Measurements from ENCODE around the gene MACROD1.

MACROD1 gene

DNA sequence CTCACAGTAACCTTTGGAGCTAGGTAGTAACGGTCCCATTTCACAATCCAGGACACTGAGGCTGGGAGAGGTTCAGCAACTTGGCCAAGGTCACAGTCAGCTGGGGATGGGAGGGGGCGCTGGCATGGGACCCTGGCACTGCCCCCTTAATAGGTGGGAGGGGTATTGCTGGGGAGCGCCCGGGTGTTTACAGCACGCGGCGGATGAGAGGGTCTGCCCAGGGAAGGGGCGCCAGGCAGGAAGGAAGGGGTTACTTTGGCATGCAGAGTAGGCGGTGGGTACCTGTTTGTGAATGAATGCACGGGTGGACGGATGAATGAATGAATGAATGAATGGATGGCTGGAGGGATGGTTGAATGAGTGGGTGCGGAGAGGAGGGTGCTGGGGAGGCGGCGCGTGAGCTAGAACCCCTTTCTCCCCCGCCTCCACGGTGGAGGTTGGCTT lies 130.8 kb downstream of the MACROD1 start:
- no peak for DNase-seq (ENCODE audit: low spot score)

DNA sequence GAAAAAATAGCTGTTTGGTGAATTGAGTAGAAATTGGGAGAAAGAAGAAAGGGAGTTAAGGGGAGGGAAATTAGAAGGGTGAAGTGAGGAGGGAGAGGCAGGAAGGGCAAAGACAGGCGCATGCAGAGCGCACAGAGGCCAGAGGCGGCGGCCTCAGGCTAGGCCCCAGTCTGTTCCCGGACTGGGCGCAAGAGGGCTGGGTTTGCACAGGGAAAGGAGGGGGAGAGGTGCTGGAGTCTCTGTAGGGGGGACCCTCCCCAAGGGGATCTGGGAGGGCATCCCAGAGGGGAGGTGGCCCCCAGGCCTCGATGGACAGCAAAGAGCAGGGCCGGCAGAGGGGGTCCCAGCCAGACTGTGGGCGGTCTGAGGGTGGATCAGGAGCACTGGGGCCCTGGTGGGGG lies 131.5 kb downstream of the MACROD1 start:
- no peak for DNase-seq (ENCODE audit: low spot score)

DNA sequence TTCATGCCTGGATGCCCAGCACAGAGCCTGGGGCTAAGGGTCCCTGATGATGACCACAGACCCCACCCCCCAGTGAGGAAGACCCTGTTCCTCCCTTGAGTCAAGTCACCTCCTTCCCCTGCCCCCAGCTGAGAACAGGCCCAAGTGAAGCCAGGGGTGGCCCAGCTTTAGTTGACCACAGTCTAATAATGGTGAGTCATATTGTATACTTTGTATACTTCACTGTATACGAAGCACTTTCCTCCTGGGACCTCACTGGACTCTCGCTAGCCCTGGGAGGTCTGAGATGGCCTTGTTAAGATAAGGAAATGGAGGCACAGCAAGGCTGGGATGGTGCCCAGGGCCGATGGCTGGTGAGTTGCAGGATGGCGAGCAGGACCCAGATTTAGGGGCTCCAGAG lies 133.9 kb downstream of the MACROD1 start:
- DNase-seq (ENCODE audit: low spot score) = no peak

DNA sequence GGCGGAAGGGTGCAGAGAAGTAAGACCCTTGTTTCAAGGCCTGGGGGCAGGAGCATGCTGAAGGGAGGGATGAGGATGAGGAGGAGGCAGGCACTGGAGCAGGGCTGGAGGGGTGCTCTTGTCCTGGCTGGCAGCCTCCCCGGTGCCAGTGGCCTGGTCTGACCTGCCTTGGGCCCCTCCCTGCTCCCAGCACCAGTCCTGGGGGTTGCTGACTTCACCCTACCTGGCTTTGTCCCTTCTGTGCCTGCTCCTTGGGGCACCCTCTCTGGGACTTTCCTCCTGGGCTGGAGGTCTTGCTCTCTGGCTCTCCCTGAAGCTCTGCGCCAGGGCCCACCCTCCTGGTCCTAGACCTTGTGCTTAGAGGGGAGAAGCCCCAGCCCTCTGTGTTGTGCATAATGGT lies 134.9 kb downstream of the MACROD1 start:
- no peak for DNase-seq (ENCODE audit: low spot score)

DNA sequence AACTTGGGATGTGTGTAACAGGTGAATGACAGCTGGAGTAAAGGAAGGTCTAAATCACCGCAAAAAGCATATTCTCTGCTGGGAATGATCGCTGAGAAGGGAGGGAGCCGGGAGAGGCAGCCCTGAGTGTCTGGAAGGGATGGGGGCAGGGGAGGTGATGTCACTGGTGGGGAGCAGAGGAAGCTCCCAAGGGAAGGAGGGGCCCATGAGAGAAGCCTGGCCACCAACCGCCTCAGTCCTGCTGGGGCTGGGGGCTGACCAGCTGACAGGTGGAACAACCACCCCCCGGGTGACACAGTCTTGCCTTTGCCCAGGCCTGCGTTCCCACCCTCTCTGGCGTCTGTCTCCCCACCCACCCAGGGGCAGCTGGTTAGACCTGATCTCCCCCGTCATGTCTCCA lies 136.1 kb downstream of the MACROD1 start:
- no peak for DNase-seq (ENCODE audit: low spot score)

DNA sequence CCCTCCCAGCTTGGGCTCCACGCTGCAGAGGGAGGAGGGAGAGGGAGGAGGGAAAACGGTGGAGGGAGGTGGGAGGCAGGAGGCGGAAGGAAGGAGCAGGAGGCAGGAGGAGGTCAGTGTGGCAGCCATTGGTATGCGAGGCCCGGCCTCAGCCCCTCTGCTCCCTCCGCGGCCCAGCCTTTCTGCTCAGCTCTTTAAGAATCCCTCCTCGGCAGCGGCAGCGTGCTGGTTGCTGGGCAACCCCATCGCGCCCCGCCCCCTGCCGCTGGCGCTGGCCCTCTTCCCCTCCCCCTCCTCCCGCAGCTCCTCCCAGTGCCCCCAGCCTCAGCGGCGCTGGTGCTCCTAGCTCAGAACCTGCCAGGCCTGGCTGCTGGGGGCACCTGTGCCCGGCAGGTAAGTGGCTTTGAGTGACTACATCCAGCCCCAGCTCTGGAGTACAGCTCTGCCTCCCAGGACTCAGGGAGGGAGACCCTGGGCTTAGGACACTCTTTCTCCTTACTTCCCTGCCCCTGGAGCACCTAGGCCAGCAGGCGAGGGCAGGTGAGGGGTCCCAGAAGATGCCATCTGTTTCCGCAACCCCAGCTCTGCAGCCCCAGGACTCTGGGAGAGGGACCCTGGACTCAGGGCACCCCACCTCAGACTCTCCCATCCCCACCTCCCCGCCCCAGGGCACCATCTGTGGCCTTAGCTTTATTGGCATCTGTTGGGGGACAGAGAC lies 137.4 kb downstream of the MACROD1 start:
- no peak for DNase-seq (ENCODE audit: low spot score)

DNA sequence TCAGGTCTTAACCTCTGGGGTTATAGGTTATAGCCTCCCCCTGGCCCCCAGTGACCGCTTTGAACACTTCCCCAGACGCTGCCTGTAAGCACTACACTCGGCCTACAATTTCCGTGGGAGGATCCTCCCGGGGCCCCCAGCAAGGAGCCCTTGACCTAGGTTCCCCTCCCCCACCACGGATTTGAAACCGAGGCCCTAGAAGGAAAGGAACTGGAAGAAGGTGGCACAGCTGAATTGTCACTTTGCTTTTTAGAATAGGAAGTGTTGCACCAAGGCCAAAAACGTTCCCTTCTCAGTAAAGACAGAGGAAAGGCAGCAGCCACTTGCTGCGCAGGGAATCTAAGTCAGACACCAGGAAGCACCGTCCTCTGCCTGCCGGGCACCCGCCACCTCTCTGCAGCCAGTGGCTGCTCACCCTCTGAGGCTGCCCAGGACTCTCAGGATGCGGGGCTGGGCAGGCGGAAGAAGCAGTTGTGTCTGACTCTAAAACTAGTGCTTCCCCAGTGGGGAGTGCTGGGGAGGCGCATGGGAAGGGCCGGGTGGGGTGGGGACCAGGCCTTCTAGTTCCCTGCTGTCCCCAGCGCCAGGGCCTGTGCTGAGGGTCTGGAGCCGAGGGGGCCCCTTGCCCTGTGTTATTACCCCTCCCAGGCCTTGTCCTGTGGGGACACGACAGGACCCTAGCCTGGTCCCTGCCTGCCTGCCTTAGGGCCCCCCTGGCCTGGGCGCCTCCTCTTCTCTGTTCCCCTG lies 138.1 kb downstream of the MACROD1 start:
- DNase-seq (ENCODE audit: low spot score) = no peak

DNA sequence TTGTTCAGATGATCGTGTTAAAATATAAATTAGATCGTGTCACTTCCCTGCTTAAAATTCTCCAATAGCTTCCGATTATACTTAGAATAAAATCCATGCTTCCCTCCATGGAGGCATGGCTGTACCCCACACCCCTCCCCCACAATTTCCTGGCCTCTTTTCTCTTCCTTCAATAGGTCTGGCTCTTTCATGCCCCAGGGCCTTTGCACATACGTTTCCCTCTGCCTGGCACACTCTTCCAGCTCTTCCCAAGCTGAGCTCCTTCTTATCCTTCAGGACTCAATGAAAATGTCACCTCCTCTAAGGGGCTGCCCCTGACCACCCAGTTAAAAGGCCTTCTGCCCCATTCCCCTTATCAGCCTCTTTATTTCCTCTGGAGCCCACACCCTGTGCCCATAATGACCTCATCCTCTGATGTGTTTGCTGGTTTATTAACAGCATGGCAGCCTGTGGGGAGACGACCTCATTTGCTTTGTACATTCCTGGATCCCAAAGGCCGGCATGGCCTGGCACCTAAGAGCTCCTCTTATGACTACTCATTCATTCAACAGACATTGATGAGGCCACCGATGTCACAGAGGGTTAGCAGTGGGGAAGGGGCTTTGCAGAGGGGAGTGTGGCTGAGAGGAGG lies 139.2 kb downstream of the MACROD1 start:
- DNase-seq (ENCODE audit: low spot score) = no peak

DNA sequence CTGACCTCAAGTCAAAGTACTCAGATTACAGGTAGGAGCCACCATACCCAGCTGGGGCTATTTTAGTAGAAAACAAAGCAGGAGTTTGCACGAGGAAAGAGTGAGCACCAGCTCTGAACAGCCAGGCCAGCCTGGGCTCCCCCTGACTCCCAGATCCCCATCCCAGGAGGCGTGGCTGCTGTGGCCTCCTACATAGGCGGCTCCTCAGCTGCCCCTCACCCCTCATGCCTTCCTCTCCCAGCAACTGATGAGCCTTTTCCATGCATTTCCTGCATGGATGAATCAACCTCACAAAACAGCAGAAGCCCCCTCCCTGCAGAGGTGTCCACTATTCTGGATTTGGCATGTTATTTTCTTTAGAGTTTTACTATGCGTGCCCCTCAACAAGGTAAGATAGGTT lies 140.7 kb downstream of the MACROD1 start:
- no peak for DNase-seq (ENCODE audit: low spot score)

DNA sequence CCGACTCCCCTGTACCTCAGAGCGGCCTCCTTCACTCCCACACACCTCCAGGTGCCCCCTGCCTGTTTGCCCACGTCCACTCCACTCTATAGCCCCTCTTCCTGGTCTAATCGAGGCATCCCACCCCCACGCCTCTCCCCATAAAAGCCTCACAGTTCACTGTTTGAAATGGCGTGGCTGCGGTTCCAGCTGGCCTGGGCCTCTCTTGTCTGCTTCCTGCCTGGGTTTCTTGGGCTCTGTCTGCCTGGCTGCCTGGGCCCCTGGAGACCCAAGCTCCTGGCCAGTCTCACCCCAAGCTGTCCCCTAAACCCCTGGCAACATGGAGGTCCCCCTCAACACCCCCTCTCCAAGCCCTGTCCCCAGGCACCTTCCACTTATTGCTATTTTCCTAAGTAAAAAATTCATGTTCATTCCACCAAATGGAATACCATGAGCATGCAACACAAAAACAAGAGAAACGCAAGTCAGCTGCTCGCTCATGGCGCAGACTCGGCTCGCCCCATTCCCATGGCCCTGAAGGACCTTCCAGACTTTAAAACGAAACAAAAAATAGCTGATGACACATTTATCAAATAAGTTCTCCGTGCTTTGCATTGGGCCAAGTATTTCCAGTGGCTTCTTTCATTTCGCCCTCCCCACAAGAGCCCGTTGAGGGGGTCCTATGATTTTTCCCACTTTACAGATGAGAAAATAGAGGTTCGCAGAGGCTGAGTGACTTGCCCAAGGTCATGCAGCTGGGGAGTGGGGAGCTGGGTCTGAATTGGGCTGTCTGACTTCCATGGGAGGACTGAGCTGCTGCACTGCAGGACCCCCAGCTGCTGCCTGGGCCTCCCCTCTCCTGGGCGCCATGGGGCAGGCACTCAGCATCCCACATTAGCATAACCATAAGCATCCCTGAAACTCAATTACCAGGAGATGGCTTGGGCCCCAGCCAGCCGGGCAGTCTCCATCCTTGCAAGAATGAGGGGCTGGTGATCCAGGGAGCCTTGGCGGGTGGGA lies 141.9 kb downstream of the MACROD1 start:
- DNase-seq (ENCODE audit: low spot score) = no peak

DNA sequence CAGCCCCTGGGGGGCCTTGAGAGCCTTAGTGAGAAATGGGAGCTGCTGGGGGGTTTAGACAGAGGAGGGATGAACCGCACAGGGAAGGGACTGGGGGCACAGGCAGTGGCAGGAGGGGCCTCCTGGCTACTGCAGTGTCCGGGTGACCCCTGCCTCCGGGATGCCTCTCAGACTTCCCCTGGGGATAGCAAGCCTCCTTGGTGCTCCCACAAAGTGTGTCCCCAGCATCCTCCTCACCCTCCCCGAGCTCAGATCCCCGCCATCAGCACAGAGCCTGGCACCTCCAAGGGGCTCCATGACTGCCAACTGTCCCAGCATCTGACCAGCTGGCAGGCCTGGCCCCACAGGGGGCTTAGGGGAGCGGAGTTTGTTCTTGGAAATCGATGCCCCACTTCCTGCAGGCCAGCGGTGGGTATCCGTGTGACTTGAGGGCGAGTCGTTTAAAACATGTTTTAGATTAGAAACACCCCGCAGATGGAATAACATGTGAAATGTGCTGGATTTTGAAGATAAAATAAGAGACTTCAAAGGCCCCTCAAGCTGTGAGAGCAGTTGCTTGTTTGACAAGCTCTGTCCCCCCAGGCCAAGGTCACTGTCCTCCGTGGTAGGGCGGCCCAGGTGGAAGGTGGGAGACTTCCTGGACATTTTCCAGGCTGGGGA lies 143.7 kb downstream of the MACROD1 start:
- no peak for DNase-seq (ENCODE audit: low spot score)

DNA sequence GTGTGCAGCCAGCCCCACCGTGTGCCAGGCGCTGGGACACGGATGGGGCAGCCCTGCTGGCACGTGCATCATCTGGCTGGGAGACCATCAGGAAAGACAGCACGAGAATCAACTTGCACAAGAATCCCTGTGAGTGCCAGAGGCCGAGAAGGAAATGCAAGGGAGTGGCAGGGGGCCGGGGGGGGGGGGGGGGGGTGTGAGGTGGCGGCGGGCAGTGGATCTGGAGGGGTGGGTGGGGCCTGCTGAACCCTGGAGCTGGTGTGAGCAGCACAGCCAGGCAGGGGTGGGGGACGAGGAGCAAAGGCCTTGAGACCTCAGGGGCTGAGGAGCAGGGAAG lies 144.2 kb downstream of the MACROD1 start:
- no peak for DNase-seq (ENCODE audit: low spot score)

DNA sequence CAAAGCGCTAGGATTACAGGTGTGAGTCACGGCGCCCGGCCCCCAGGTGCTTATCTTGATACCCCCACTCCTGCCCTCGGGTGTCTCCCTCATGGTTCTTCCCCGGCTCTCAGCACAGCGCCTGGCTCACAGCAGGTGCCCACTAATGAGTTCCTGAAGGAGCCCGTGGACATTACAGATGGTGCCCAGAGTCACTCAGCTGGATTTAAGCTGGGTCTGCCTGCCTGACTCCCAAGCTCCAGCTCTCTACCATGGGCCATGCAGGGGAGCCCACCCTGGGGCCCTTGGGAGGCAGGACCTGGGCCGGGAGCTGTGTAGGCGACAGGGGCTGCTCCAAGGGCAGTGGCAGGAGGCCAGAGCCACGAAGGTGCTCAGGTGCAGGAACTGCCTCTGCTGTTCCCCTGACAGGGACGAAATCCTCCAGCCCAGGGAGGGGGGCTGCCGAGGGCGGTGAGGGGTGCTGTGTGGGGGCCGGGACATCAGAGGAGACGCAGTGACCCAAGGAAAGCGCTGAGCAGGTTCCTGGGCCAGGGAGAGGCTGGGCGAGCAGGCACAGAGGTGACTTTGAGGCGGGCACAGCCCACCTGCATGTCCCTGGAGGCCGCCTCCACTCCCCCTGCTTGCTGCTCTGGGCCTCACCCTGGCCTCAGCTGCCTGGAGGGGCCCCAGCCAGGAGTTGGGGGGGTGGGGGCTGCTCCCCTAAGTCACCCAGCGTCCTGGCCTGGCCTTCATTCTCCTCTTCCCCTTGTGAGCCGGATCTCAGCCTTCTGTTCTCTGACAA lies 144.7 kb downstream of the MACROD1 start:
- DNase-seq (ENCODE audit: low spot score) = no peak

DNA sequence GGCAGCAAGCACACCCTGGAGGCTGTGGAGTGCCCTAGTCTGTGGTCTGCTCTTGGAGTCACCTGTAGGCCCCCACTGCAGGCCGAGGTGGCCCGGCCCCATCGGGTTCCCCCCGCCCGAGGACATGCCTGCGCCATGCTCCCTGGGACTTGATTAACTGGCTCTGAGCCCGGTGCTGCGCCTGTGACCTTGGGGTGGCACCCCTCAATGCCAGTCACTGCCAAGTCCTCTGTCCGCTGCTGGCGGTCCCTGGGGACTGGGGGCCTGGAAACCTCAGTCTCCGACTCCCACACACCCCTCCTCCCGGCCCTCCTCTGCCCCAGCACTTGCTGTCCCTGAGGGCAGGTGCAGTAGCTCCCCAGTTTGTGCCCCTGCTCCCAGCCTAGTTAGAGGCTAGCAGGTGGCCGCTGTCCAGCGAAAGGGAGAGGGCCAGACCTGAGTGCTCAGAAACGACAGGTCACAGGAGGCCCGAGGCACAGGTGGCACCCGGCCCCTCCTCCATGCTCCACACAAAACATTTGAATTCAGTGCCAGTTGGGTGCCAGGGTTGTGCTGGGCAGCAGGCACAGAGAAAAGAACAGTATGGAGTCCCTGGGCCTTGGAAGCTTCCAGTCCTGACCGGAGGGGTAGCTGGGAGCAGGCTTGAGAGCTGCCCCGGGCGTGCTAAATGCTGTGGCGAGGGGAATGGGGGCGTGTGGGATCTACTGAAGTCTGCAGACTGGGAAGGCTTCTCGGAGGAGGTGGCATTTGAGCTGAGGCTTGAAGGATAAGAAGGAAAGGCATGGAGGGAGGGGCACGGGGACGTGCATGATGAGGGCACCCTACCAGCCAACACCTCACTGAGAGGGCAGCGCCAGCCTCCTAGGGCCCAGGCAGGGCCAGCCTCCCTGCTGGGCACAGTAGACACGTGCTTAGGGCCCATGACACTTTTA lies 146.5 kb downstream of the MACROD1 start:
- no peak for DNase-seq (ENCODE audit: low spot score)

DNA sequence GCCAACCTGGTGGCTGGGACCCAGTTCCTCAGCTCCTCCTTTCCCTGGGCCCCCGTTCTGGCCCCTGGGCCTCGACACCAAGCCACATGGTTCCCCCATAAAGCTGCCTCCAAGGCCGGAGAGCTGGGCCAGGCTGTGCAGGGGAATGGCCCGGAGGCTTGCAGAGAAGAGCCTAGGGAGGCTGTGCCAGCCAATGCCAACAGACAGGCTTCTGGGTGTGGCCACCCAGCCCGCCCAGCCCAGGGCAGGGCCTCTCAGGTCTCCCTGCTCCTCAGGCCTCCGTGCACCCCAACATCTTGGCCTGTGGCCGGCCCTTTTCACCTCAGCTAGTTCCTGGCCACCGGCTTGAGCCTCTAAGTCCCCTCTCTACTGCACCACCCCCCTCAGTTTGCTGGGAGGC lies 147.6 kb downstream of the MACROD1 start:
- DNase-seq (ENCODE audit: low spot score) = no peak

DNA sequence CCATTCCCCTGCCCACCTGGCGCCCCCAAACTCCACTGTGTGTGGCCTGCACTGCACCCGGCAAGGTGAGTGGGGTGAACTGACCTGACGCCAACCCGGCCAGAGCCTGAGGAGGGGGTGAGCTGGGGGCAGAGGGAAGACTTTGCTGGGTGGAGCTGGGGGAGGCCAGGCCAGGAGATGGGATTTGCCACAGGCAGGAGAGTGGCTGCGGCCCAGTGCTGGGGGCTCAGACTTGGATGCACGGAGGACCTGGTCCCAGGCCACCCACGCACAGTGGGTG lies 148.0 kb downstream of the MACROD1 start:
- DNase-seq (ENCODE audit: low spot score) = no peak

DNA sequence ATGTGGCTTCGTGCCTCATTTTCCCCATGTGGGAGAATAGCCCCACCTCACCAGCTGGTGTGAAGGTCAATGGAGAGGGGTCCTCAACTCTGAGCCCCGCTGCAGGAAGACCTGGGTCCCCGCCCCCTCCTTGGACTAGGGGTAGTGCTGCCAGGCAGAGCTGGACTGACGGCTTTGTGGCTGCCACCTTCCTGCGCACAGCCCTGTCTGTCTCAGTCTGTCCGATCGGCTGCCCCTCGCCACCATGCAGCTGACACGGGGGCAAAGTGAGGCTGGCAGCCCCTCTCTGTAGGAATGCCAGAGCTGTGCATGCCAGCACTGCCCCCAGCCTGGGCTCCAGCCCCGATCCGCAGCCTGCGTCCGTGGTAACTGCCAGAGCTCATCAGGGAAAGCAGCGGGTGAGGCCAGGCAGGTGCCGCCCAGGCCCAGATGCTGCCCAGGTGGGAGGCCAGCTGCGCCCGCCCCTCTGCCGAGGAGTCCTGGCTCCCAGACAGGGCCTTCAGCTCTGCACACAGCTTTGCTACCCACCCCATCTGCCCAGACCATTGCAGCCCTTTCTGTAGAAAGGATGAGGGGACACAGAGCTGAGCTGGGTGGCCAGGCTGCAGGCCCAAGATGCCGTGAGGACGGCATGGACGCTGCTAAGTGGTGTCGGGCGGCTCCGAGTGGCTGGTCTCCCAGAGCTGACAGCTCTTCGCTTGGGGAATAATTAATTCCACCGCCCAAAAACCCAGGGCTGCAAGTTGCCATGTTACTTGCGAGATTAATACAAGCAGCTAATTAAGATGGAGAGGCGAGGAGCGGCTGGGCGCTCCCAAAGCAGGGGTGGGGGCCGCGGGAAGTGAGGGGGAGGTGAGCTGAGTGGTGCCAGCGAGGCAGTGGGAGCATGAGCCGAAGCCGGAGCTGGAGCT lies 149.7 kb downstream of the MACROD1 start:
- DNase-seq (ENCODE audit: low spot score) = no peak

DNA sequence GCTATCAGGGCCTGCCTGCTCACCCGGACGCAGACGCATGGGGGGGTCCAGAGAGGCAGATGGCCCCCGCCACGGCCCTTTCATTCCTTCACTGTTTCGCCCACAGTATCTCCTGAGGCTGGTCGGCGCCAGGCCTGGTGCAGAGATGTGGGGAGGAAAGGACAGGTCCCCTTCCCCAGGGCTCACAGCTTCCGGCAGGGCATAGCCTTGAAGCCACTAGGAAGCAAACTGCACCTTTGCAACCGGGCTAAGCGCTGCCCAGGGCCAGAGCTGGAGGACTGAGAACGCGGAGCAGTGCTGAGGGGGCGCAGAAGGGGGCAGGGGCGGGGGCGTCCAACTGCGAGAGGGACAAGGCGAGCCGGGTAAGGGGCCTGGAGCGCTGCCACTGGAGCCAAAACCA lies 150.4 kb downstream of the MACROD1 start:
- no peak for DNase-seq (ENCODE audit: low spot score)

DNA sequence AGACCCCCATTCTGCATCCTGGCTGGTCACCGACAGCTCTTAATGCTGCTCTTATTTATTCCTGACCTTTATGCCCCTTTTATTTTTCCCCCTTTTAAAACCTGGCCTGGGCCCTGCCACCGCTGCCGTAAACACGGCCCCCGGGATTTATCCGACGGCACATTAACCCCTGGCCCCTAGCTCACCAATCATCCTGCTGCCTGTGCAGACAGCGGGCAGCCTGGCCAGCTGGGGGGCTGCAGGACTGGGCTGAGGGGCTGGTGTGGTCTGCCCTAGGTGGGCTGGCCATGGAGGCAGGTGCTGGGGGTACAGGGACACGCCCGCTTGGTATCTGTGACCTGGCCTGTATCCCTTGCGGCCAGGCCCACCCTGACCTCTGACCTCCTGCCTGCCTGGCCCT lies 151.6 kb downstream of the MACROD1 start:
- DNase-seq (ENCODE audit: low spot score) = no peak

Data from CD4-positive, alpha-beta T cell treated with Interleukin-15 for 4 hours (primary cell).